CD4-positive, alpha-beta T cell treated with Interleukin-1 beta for 1 hour (primary cell): ENCODE data around the gene MLN.

ENCODE experiments used
- DNase-seq, 2 donors: peaks; one replicate each; pipeline ENCODE4 v3.0.0-alpha.2; 2020 to 2022

MLN gene

GRCh38 chr6:33750244-33750991, 53.4 kb downstream of the MLN start:
- DNase-seq, result no peak

GRCh38 chr6:33749401-33749800, 54.4 kb downstream of the MLN start:
- no peak for DNase-seq

- no peak for DNase-seq
Measured at GRCh38 chr6:33748841-33749240, 55.0 kb downstream of the MLN start.

GRCh38 chr6:33747823-33748222, 56.0 kb downstream of the MLN start:
- no peak for DNase-seq

GRCh38 chr6:33746651-33747100, 57.1 kb downstream of the MLN start, which contains the start of gene IP6K3:
TSS of gene IP6K3 (minus strand) at chr6:33746905. CDS start at chr6:33735476, 11,429 bp downstream.
- DNase-seq, result no peak

GRCh38 chr6:33746036-33746600, 57.7 kb downstream of the MLN start:
- DNase-seq, result no peak

- DNase-seq, result no peak
Measured at GRCh38 chr6:33745548-33745947, 58.3 kb downstream of the MLN start.

- DNase-seq, result no peak
Measured at GRCh38 chr6:33744895-33745546, 58.8 kb downstream of the MLN start.
